NCI-H187 treated with DMSO at 0.1 percent for 48 hours (cell line): ENCODE results near the gene HINT1.

Source experiments
- DNase-seq: peaks from one replicate; lab custom pipeline; 2025; lab: John Stamatoyannopoulos, UW

Gene HINT1

GRCh38 chr5:131109540-131110255, 55.4 kb downstream of the HINT1 start:
- DNase-seq: no peak
